SIG-M5 treated with dmso at 0.1 percent for 504 hours (cell line): ENCODE results near the gene C19orf33.

Experiments used
- DNase-seq: peaks from one replicate; lab custom pipeline; 2025; ENCODE audit not compliant: unreplicated experiment; lab: John Stamatoyannopoulos, UW

The C19orf33 gene

DNA sequence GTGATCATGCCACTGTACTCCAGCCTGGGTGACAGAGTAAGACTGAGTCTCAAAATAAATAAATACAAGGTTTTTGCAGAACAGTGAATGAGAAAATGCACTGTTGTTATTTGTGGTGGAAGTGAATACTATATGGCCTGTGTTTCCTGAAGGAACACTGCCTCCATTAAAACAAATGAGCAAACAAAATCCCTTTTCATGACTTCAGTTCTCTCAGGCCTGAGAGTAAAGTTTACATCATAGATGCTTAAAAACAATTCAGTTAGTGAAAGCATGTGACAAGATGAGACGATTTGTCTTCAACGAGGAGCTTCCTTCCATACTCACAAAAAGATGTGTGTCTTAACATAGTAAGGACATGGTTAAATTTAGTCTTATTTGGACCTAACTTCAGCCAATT lies 25.3 kb upstream of the C19orf33 start:
- DNase-seq, result no peak

DNA sequence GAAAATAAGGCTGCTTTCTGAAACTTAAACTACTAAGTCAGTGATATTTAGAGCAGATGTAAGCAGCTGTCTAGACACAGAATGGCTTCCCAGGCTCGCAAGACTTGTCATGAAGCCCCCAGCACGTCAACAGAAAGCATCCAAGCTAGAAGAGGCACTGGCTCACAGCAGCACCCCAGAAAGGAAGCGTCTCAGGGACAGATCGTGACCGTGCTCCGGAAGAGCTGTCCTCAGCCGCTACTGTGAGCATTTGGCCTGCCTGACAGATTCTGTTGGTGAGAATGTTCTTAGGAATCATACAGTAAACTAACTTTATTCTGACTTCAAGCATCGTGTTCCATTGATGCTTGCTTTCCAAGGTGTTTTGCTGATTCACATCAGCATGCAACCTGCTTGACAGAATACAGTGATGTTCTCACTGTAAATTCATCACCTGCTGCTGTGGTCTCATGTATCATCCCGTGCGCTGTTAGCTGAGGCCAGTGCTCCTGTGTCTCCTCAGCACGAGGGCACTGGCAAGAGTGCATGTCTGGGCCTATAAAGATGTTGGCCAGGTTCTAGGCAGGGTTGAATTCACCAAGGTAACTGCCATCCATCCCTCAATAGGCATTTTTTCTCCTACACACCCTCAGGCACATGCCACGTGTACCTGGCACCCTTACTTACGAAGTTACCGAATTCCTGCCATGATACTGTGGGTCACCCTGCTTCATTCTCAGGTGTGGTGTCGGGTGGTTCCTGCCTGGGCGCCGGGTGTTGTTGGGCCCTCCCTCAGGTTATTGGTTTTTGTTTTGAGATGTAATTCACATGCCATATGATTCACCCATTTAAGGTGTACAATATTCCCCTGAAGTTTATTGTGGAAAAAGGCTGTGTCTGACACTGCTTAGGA lies 23.8 kb upstream of the C19orf33 start:
- no peak for DNase-seq

DNA sequence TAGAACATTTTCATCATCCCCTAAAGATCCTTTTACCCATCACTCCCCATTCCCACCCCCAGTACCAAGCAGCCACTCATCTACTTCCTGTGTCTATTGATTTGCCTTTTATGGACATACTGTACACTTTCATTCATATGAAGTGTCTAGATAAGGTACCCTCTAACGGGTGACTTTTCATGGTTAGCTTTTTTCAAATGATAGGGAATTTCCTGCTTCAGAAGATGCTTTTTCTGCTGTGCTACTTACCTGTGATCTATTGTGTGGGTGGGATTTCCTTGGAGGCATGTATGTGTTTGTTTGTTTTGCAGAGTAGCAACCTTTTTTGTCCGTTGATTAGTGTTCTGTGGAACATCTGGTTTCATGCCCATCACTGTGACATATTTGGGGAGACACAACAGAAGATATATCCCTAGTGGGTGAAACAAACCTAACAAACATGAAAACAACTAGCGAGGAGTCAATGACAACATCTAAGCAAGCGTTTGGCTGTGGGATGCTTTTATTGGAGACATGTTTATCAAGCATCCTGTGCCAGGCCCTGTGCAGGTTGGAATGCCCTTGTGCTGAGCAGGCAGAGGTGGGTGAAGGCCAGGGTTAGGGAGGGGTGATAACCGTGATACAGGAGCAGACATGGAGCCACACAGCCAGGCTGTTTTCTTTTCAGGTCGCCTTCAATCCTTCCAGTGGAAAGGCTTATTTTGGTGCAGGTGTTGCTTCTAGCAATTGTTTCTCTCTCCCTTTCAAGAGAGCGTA lies 22.1 kb upstream of the C19orf33 start:
- DNase-seq, result no peak

DNA sequence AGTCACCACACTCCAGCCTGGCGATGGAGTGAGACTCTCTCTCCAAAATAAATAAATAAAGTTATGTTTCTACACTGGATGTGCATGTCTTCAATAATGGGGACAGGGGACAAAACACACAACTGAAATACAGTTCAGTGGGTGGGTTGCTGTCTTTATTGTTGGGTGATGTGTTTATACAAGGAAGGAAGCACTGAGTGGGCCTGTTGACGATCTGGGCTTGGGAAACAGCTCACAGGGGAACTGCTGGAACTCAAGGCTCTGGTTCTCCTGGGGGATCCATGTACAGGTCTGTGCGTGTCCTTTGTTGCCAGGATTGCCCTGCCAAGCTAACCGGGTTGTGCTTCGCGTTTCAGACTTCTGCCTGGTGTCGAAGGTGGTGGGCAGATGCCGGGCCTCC lies 20.8 kb upstream of the C19orf33 start:
- no peak for DNase-seq

DNA sequence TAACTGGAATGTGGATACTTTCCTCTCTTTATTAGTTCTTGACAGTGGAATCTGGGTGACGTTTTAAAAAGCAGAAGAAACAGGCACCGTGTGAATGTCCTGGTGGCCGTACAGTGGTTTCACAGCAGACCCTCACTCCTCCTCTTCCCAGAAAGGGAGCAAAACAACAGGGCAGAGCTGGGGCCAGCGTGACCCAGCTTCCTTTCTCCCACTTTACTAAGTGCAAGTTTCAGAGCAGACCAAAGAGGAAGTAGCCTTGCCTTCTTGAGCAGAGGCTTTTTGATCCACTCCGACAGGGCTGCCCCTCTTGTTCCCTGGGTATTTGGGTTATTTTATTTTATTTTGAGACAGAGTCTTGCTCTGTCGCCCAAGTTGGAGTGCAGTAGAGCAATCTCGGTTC lies 19.6 kb upstream of the C19orf33 start:
- DNase-seq, result peak; percentile 48

DNA sequence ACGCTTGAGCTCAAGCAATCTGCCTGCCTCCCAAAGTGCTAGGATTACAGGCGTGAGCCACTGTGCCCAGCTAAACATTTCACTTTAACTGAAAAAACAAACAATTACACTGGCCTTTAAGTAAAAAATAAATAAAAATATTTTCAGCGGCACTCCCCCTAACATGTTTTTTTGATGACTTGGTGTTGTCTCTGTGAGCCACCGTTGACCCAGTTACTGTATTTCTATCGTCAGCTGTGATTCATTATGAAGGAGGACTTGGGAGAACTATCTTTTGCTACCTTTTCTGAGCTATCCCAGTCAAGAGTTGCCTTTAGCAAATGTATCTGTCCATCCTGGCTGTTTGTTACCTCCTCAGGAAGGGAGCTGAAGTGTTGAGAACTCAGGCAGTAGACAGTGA lies 18.5 kb upstream of the C19orf33 start:
- no peak for DNase-seq

DNA sequence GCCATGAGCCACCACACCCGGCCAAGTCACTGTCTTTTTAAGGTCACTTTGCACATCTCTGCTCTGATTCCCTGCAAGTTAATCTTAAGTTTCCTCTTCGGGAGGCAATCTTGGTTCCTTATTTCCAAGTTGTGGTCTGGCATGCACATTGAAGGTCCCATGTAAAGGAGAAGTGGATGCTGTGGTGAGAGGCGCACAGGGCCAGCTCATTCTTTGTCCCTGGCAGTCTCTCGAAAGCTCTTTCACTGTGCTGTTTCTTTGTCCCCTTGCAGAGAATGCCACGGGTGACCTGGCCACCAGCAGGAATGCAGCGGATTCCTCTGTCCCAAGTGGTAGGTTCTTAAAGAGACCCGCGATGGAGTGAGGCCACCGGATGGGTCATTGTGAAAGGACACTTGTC lies 16.4 kb upstream of the C19orf33 start:
- peak; percentile 80 for DNase-seq

DNA sequence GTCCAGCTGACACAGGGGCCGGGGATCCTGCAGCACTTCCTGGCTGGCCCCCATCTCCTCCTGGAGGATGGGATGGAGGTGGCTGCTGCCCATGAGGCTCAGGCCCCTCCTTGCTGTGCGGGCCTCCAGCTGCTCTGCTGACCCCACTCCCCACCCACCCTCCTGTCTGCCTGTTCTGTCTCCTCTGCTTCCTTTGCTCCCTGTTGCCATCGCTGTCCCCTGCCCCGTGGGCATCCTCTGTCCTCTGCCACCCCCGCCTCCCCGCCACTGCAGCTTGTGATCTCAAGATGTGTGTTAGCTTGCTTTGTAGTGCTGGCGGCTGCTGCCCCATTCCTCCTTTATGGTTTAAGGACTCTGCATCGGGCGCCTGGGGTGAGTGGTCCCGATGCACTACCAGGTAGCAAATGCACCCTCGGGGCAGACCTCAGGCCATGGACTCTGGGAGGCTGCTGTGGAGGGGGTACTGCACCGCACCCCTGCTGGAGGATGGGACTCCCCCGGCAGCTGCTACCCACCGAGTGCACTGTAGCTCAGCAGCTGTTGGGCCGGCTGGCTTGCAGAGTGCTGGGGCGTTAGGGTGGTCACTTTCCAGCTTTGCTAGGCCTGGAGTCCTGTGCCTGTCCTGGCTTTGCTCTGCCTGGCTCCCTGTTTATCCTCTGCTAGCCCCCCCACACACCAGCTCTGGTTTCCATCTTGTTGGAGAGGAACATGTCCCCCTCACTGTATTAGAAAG lies 15.8 kb upstream of the C19orf33 start:
- DNase-seq, result no peak

DNA sequence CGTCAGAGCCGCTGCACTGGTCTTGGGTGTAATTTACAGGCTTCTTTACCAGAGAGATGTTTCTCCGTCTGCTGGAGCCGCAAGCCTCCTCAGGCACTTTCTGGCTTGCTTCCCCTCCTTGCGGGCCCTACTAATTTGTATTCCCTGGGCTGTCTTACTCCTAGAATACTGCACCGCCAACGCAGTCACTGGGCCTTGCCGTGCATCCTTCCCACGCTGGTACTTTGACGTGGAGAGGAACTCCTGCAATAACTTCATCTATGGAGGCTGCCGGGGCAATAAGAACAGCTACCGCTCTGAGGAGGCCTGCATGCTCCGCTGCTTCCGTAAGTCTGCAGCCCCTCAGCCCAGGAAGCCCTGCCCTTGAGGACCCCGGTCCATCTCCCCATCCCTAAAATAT lies 14.1 kb upstream of the C19orf33 start:
- DNase-seq, result no peak

DNA sequence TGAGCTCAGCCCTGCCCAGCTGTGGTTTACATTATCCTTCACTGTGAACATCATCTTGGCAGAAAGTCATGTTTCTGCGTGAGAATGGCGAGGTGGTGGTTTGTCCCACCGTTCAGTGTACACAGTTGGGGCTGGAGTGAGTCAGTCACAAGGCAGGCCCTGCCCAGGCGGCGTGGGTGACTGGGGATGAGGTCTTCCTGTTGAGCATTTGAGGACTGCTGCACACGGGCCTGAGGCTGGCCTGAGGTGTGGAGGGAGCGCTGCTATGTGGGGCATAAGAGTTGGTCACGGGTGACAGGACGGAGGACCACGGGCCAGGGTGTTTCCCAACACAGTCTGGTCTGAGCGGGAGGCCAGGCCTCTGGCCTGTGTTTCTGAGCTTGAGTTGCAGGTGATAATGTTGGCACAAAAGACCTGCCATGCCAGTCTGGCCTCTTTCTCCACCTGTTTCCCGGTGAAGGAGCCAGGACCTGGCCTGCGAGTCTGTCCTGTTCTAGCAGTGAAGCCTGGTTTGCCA lies 13.4 kb upstream of the C19orf33 start:
- no peak for DNase-seq

DNA sequence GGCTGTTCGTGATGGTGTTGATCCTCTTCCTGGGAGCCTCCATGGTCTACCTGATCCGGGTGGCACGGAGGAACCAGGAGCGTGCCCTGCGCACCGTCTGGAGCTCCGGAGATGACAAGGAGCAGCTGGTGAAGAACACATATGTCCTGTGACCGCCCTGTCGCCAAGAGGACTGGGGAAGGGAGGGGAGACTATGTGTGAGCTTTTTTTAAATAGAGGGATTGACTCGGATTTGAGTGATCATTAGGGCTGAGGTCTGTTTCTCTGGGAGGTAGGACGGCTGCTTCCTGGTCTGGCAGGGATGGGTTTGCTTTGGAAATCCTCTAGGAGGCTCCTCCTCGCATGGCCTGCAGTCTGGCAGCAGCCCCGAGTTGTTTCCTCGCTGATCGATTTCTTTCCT lies 12.2 kb upstream of the C19orf33 start:
- no peak for DNase-seq

DNA sequence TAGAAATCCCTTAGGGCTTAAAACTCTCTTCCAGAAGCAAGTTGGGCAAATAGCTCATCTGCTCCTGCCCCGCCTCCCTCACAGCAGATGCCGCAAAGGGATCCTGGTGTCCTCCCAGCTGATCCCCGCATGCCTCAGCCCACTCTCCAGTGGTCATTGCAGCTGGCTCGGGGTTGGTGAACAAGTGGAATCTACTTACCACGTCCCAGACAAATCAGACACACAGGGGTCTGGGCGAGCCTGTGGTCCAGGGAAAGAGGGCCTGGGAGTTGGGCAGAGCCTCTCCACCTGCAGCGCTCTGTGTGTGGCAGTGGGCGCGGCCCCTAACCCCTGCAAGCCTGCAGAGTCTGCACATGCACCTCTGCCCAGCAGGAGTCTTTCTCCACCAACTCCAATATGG lies 10.8 kb upstream of the C19orf33 start:
- no peak for DNase-seq

DNA sequence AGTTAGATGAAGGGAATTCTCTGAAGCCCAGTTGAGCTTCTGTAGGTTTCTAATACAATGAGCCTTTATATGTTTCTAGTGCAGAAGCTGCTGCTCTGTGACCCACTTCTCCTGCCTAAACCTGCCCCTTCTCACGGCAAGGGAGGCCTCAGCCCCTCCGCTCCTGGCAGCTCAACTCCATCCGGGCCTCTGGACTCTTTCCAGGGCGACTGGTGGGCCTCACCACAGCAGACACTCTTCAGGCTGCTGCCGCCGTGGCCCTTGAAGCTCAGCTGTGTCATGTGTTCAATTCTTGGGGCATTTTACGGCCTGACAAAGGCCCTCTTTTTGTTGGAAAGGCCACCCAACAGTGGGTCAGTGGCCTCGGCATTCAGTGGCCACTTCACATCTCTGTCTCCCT lies 10.0 kb upstream of the C19orf33 start:
- DNase-seq, result no peak

DNA sequence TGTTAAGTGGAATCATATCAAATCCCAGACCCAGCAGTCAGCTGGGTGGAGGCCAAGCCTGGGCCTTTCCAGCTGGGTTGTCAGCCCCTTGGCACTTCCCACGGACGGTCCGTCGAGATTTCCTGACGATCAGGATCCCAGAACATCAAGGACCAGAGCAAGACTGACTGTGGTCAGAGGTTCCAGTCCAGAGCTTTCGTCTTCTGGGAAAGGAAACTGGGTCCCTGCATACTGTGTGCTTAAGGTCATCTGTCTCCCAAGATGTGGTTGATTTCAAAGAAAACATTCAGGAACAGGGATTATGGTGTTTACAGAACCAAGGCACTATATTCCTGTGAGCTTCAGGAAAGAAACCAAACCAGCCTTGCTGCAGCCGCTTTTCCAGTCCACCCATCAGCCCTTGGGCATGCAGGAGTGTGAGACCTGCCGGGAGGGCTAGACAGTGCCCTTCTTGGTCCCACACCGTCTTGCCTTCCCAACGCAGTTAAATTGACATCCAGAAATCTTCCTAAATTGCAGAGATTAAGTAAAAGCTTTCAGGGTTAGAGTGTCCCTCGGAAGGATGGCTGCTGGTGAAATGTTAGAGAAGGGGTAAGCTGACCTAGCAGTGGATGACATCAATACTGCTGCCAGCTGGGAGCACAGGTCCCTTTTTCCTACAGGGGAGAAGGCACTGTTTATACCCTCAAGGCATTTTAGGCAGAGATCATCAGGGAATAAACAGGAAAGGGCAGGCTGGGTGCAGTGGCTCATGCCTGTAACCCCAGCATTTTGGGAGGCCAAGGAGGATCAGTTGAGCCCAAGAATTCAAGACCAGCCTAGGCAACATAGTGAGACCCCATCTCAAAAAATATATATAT lies 5.0 kb upstream of the C19orf33 start:
- peak; percentile 11 for DNase-seq

DNA sequence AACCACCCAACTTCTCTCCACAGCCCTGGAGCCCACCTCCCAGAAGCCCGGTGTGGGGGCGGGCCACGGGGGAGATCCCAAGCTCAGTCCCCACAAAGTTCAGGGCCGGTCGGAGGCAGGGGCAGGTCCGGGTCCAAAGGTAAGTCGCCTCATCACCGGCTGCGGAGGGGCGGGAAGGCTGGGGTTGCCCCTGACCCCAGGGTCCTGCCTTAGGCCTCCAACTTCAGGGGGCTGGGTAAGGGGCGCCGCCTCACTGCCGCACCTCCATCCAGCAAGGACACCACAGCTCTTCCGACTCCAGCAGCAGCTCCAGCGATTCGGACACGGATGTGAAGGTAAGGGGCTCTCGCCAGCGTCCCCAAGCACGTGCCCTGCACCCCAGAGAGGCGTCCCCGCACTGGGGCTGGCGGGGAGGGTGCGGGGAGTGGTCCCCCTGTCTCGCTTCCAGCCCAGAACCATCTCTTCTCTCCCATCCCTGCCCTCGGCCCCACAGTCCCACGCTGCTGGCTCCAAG lies 358 bp downstream of the C19orf33 start:
- no peak for DNase-seq

DNA sequence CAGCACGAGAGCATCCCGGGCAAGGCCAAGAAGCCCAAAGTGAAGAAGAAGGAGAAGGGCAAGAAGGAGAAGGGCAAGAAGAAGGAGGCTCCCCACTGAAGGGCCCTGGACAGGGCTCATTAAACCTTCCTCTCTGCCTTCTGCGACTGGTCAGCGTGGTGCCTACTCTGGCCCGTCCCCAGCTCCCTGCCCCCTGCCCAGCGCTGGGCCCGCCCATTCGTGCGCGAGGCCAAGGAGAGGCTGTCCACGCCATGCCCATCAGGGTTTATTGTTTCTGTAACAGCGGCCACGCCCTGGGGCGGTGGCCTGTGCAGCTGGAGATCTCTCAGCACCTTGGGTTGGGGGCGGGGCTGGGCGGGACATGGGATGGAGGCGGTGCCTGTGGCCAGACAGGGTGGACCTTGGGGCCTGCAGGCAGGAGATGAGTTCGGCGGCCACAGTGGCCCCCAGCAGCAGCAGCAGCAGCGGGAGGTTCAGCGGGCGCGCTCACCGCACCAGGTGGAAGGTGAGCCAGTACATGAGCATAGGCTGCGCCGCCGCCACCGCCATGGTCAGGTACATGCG lies 897 bp downstream of the C19orf33 start:
- DNase-seq, result peak; percentile 42

DNA sequence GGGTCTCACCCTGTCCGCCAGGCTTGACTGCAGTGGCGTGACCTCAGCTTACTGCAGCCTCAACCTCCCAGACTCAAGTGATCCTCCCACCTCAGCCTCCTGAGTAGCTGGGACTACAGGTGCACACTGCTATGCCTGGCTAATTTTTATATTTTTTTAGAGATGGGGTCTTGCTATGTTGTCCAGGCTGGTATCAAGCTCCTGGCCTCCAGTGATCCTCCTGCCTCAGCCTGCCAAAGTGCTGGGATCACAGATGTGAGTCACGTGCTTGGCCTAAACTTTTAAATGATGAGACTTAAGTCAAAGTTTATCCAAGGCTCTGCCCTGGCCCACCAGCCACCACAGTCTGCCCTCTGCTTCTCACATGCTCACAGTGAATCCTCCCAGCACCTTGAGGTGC lies 2.2 kb downstream of the C19orf33 start:
- no peak for DNase-seq

DNA sequence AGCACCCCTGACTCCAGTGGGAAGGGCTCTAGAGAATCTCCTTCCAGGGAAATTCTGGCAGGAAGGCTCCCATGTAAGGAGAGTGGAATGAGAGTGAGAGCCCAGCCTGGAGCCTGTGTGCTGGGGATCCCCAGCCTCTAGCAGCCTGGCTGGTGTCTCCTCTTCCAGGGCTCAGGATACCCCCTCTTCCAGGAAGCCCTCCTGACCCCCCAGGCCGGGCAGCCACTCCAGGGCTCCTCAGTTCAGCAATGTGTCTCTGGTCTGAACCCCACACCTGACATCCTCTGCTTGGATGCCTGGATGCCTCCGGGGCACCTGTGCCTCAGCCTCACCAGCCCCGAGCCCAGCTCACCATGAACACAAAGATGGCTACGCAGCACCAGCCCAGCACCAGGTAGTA lies 3.0 kb downstream of the C19orf33 start:
- DNase-seq, result no peak

DNA sequence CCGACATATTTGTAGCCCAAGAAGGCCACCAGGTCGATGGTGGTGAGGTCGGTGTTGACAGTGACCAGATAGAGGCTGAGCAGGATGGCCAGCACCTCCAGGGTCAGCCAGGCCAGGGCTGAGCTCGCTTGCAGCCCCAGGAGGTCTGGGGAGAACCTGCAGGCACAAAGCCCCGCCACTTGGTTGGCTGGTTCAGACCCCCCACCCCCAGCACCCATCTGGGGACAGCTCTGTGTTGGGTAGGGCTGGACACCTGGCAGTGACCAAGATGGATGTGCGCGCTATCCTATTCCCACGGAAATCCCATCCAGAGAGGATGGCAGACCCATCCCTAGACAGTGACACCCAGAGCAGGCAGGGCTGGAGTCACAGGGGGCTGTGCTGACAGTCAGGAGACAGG lies 3.5 kb downstream of the C19orf33 start:
- no peak for DNase-seq
